ENCODE measurements around the gene DDX60. TPM values are rescaled to one million over a fixed set of nuclear protein-coding genes. Genes with fewer than 3 reads are reported as not detected.

The DDX60 gene
- total RNA-seq, 1 experiment from 2014 or later, result 4.7 TPM

GRCh38 chr4:168274871-168275270 lies 43.7 kb downstream of the DDX60 start:
- no peaks in the 10 kb centered on the region for H3K4me1 Mint-ChIP-seq (ENCODE audit: insufficient read depth, unreplicated experiment)
- no peaks in the 10 kb centered on the region for H3K27me3 Mint-ChIP-seq (ENCODE audit: insufficient read depth, unreplicated experiment)
- no peak overlapping the region for H3K27ac Mint-ChIP-seq (ENCODE audit: low read depth, unreplicated experiment)
- peaks cover 7% of the 10 kb centered on the region for H3K36me3 Mint-ChIP-seq (ENCODE audit: insufficient read depth, unreplicated experiment)
- BruUV-seq (replicated peaks), result no TSS peak
- no peak for TF ChIP-seq CTCF (IDR thresholded peaks at IDR 0.05; ENCODE audit: unreplicated experiment)
- no peaks in the 10 kb centered on the region for H3K9me3 Mint-ChIP-seq (ENCODE audit: unreplicated experiment)
- POLR2A ChIA-PET, result no interaction called here
- CTCF ChIA-PET, result no interaction called here
- DNase-seq (ENCODE audit: unreplicated experiment), result no peak
- intact Hi-C loops (cut with micrococcal nuclease), result no loop called here
- no peak overlapping the region for H3K4me3 Mint-ChIP-seq (ENCODE audit: unreplicated experiment)

- H3K36me3 Mint-ChIP-seq (ENCODE audit: insufficient read depth, unreplicated experiment), result peaks cover 7% of the 10 kb centered on the region
- ChIA-PET CTCF (interaction anchor here (0.5 to 0.6 kb wide), 2 partner anchors 241 to 539 kb away, joined by 3 to 4 read pairs; no protein-coding TSS in a partner anchor), POLR2A (no interaction called here)
- no peak overlapping the region for H3K4me3 Mint-ChIP-seq (ENCODE audit: unreplicated experiment)
- intact Hi-C loops (cut with micrococcal nuclease), result no loop called here
- H3K27me3 Mint-ChIP-seq (ENCODE audit: insufficient read depth, unreplicated experiment), result no peaks in the 10 kb centered on the region
- no peak for TF ChIP-seq CTCF (IDR thresholded peaks at IDR 0.05; ENCODE audit: unreplicated experiment)
- H3K9me3 Mint-ChIP-seq (ENCODE audit: unreplicated experiment), result no peaks in the 10 kb centered on the region
- H3K27ac Mint-ChIP-seq (ENCODE audit: low read depth, unreplicated experiment), result no peak overlapping the region
- BruUV-seq (replicated peaks), result no TSS peak
- peak; percentile 40 for DNase-seq (ENCODE audit: unreplicated experiment)
- no peaks in the 10 kb centered on the region for H3K4me1 Mint-ChIP-seq (ENCODE audit: insufficient read depth, unreplicated experiment)
Measured at GRCh38 chr4:168273838-168274237, 44.7 kb downstream of the DDX60 start.

GRCh38 chr4:168272488-168272887 lies 46.1 kb downstream of the DDX60 start:
- H3K27ac Mint-ChIP-seq (ENCODE audit: low read depth, unreplicated experiment), result no peak overlapping the region
- H3K4me3 Mint-ChIP-seq (ENCODE audit: unreplicated experiment), result no peak overlapping the region
- no peak for DNase-seq (ENCODE audit: unreplicated experiment)
- POLR2A ChIA-PET, result no interaction called here
- CTCF ChIA-PET, result interaction anchor here (0.6 kb wide), 2 partner anchors 228 to 233 kb away, joined by 3 read pairs; no protein-coding TSS in a partner anchor
- H3K4me1 Mint-ChIP-seq (ENCODE audit: insufficient read depth, unreplicated experiment), result no peaks in the 10 kb centered on the region
- BruUV-seq (replicated peaks), result no TSS peak
- H3K9me3 Mint-ChIP-seq (ENCODE audit: unreplicated experiment), result no peaks in the 10 kb centered on the region
- H3K36me3 Mint-ChIP-seq (ENCODE audit: insufficient read depth, unreplicated experiment), result peaks cover under 1% of the 10 kb centered on the region
- no peaks in the 10 kb centered on the region for H3K27me3 Mint-ChIP-seq (ENCODE audit: insufficient read depth, unreplicated experiment)
- intact Hi-C loops (cut with micrococcal nuclease), result no loop called here
- no peak for TF ChIP-seq CTCF (IDR thresholded peaks at IDR 0.05; ENCODE audit: unreplicated experiment)

- TF ChIP-seq CTCF (IDR thresholded peaks at IDR 0.05; ENCODE audit: unreplicated experiment), result no peak
- ChIA-PET CTCF (interaction anchor here (0.8 to 1.1 kb wide), 2 partner anchors 16 to 35 kb away, joined by 3 read pairs; no protein-coding TSS in a partner anchor), POLR2A (no interaction called here)
- Mint-ChIP-seq H3K4me1 (ENCODE audit: insufficient read depth, unreplicated experiment) (no peaks in the 10 kb centered on the region), H3K27ac (ENCODE audit: low read depth, unreplicated experiment) (no peak overlapping the region), H3K27me3 (ENCODE audit: insufficient read depth, unreplicated experiment) (no peaks in the 10 kb centered on the region), H3K9me3 (ENCODE audit: unreplicated experiment) (no peaks in the 10 kb centered on the region), H3K36me3 (ENCODE audit: insufficient read depth, unreplicated experiment) (no peaks in the 10 kb centered on the region), H3K4me3 (ENCODE audit: unreplicated experiment) (no peak overlapping the region)
- intact Hi-C loops (cut with micrococcal nuclease), result no loop called here
- DNase-seq (ENCODE audit: unreplicated experiment), result no peak
- no TSS peak for BruUV-seq (replicated peaks)
Measured at GRCh38 chr4:168269896-168270295, 48.7 kb downstream of the DDX60 start.
